Small intestine (tissue), 4 donors: Measurements from ENCODE around the gene FOXO1. TPM values are rescaled to one million over a fixed set of nuclear protein-coding genes. Genes with fewer than 3 reads are reported as not detected.

Experiments
- polyA plus RNA-seq, 4 donors: library from polyadenylated mRNA; stranded (reverse) in 3 of 4; unstranded in 1 of 4; fragments of 200-250 nt in 3 of 4; fragments of 120-200 nt in 1 of 4; gene quantifications; one replicate each; pipeline versions ENCODE4 v1.2.1 to v1.2.3, GENCODE V29; 2013
- donor health status: healthy with polysubstance abuse.
- donor health status: Bipolar disorder and iron deficiency.
- donor health status: healthy.

The FOXO1 gene
- polyA plus RNA-seq, 4 donors, result 4.0 to 10.1 (median 7.1) TPM

Other genes starting within 250 kb of the FOXO1 start
- gene MRPS31, start 104.5 kb upstream of the FOXO1 start, polyA plus RNA-seq, result 10 to 100 TPM; 19.2 to 32.8 (median 22.9) TPM
- 10 to 100 TPM; 23.2 to 42.0 (median 28.5) TPM for gene SLC25A15, start 123.0 kb upstream of the FOXO1 start, polyA plus RNA-seq